Neuronal stem cell (in vitro differentiated cells): ENCODE results near the gene P2RY4.
"Not testable (repeated sequence)": the region's sequence is repeated elsewhere in the genome, so short reads cannot be mapped to it uniquely, and the experiment has no call there.

Experiments
- DNase-seq: peaks from one replicate; pipeline ENCODE4 v3.0.0-alpha.2; 2013; ENCODE audit warnings: low spot score
- H2AFZ ChIP-seq: one replicate; pipeline ENCODE4 v1.6.1; 2013; ENCODE audit warnings: mild to moderate bottlenecking, low read length, inconsistent platforms
- H2AK5ac ChIP-seq: 2 replicates; pipeline ENCODE4 v1.6.1; 2013; ENCODE audit warnings: low read depth, mild to moderate bottlenecking, inconsistent platforms, low read length, moderate library complexity, mixed read lengths
- H2BK120ac ChIP-seq: 2 replicates; pipeline ENCODE4 v1.6.1; 2013; ENCODE audit warnings: low read depth, mild to moderate bottlenecking, inconsistent platforms, low read length, moderate library complexity, mixed read lengths
- H2BK12ac ChIP-seq: one replicate; pipeline ENCODE4 v1.6.1; 2013; ENCODE audit warnings: low read length, inconsistent platforms
- H2BK15ac ChIP-seq: 2 replicates; pipeline ENCODE4 v1.6.1; 2013; ENCODE audit warnings: mild to moderate bottlenecking, low read length, inconsistent platforms, mixed read lengths
- H2BK5ac ChIP-seq: one replicate; pipeline ENCODE4 v1.6.1; 2013; ENCODE audit warnings: inconsistent platforms, mild to moderate bottlenecking, low read length, moderate library complexity
- H3K14ac ChIP-seq: one replicate; pipeline ENCODE4 v1.6.1; 2013; ENCODE audit warnings: low read length, inconsistent platforms
- H3K18ac ChIP-seq: 2 replicates; pipeline ENCODE4 v1.6.1; 2013; ENCODE audit warnings: low read length, inconsistent platforms
- H3K23ac ChIP-seq: 2 replicates; pipeline ENCODE4 v1.6.1; 2013; ENCODE audit warnings: low read depth, mild to moderate bottlenecking, mixed read lengths, low read length, inconsistent platforms; ENCODE audit not compliant: poor library complexity
- H3K27ac ChIP-seq: replicated peaks from 3 replicates; pipeline ENCODE4 v1.5.1; 2013; ENCODE audit warnings: low read length, inconsistent platforms
- H3K27me3 ChIP-seq, 3 experiments: 2 replicates each; pipeline ENCODE4 v1.6.1; 2013; ENCODE audit warnings: low read length in 3 of 3, mild to moderate bottlenecking in 2 of 3, inconsistent platforms in 1 of 3, low read depth in 1 of 3, mixed read lengths in 1 of 3, moderate library complexity in 1 of 3; ENCODE audit not compliant: control insufficient read depth in 3 of 3, insufficient read depth in 3 of 3
- H3K36me3 ChIP-seq, 2 donors: replicated peaks in 1 of 2; 2 replicates each; pipeline ENCODE4 v1.6.1; 2013; ENCODE audit warnings: low read length in 2 of 2; ENCODE audit not compliant: control insufficient read depth in 2 of 2, insufficient read depth in 2 of 2
- H3K4ac ChIP-seq: 2 replicates; pipeline ENCODE4 v1.6.1; 2013; ENCODE audit warnings: inconsistent platforms, mild to moderate bottlenecking, low read length, moderate library complexity
- H3K4me1 ChIP-seq, 2 donors: 1 replicate in 1 of 2; 2 replicates in 1 of 2; pipeline ENCODE4 v1.6.1; 2013; ENCODE audit warnings: low read length in 2 of 2, low read depth in 1 of 2; ENCODE audit not compliant: control insufficient read depth in 2 of 2, insufficient read depth in 1 of 2
- H3K4me2 ChIP-seq: one replicate; pipeline ENCODE4 v1.6.1; 2013; ENCODE audit warnings: mild to moderate bottlenecking, low read length, inconsistent platforms; ENCODE audit not compliant: insufficient read depth, poor library complexity, severe bottlenecking
- H3K4me3 ChIP-seq, 2 donors: 2 replicates each; pipeline ENCODE4 v1.5.1; 2013; ENCODE audit warnings: low read length in 2 of 2, mild to moderate bottlenecking in 2 of 2, inconsistent platforms in 1 of 2, moderate library complexity in 1 of 2
- H3K79me1 ChIP-seq: one replicate; pipeline ENCODE4 v1.6.1; 2013; ENCODE audit warnings: low read depth, mild to moderate bottlenecking, inconsistent platforms, low read length, moderate library complexity
- H3K9ac ChIP-seq: one replicate; pipeline ENCODE4 v1.6.1; 2013; ENCODE audit warnings: mild to moderate bottlenecking, low read depth, low read length, inconsistent platforms; ENCODE audit not compliant: poor library complexity
- H3K9me3 ChIP-seq, 2 donors: replicated peaks in 1 of 2; 2 replicates each; pipeline versions ENCODE3 to v1.6.1; 2013; ENCODE audit warnings: low read length in 2 of 2, mild to moderate bottlenecking in 2 of 2, inconsistent platforms in 1 of 2, low read depth in 1 of 2, mixed read lengths in 1 of 2, moderate library complexity in 1 of 2; ENCODE audit not compliant: control insufficient read depth in 2 of 2, insufficient read depth in 1 of 2
- H4K8ac ChIP-seq: one replicate; pipeline ENCODE4 v1.6.1; 2013; ENCODE audit warnings: low read depth, mild to moderate bottlenecking, inconsistent platforms, low read length, moderate library complexity
- H4K91ac ChIP-seq: one replicate; pipeline ENCODE4 v1.6.1; 2013; ENCODE audit warnings: low read length, low read depth, mild to moderate bottlenecking, inconsistent platforms; ENCODE audit not compliant: poor library complexity
- WGBS, 2 donors: extraction: QIAGEN DNeasy Blood & Tissue Kit; methylation state at CpG; one replicate each; pipeline ENCODE4 v1.1.7; 2013; ENCODE audit warnings: missing lambda C conversion rate in 2 of 2, mixed read lengths in 1 of 2; ENCODE audit not compliant: insufficient read length in 2 of 2, insufficient replicate concordance in 1 of 2; ENCODE audit errors: extremely low coverage in 2 of 2; 5-methylcytosine and 5-hydroxymethylcytosine counted together

The P2RY4 gene

GRCh38 chrX:70280573-70280972 is 20.6 kb upstream of the P2RY4 start:
- Histone ChIP-seq H3K27ac (no peak overlapping the region), H2BK12ac (no peak overlapping the region), H3K9ac (no peak overlapping the region), H2AK5ac (no peak overlapping the region), H2BK120ac (no peak overlapping the region), H2BK5ac (no peak overlapping the region), H3K4ac (no peak overlapping the region), H4K91ac (no peak overlapping the region), H2BK15ac (no peak overlapping the region), H3K14ac (no peak overlapping the region), H3K27me3 (peaks cover 0 to 3% (median 0%) of the 10 kb centered on the region in 3 experiments), H3K79me1 (no peaks in the 10 kb centered on the region), H3K4me2 (no peak overlapping the region), H3K23ac (no peak overlapping the region), H4K8ac (no peak overlapping the region), H3K9me3 (no peaks in the 10 kb centered on the region), H3K36me3 (peaks cover 0 to 3% of the 10 kb centered on the region in 2 donors), H3K18ac (no peak overlapping the region), H2AFZ (no peak overlapping the region), H3K4me1 (no peaks in the 10 kb centered on the region), H3K4me3 (no peak overlapping the region)
- DNase-seq: no peak
- WGBS, 2 donors: no CpG with 5 or more reads among the region's 3 CpGs

GRCh38 chrX:70279081-70279480 is 19.1 kb upstream of the P2RY4 start:
- WGBS, 2 donors: no CpG with 5 or more reads among the region's 3 CpGs
- H3K9ac ChIP-seq: no peak overlapping the region
- no peak overlapping the region for H4K91ac ChIP-seq
- no peak overlapping the region for H2BK15ac ChIP-seq
- H3K79me1 ChIP-seq: no peaks in the 10 kb centered on the region
- no peak overlapping the region for H2AK5ac ChIP-seq
- H2AFZ ChIP-seq: no peak overlapping the region
- H3K4me1 ChIP-seq: no peaks in the 10 kb centered on the region
- H3K27me3 ChIP-seq: no peaks in the 10 kb centered on the region
- no peaks in the 10 kb centered on the region for H3K36me3 ChIP-seq
- no peak overlapping the region for H2BK5ac ChIP-seq
- no peak overlapping the region for H3K4me3 ChIP-seq
- no peaks in the 10 kb centered on the region for H3K9me3 ChIP-seq
- H4K8ac ChIP-seq: no peak overlapping the region
- H3K18ac ChIP-seq: no peak overlapping the region
- H3K27ac ChIP-seq: no peak overlapping the region
- H3K14ac ChIP-seq: no peak overlapping the region
- no peak overlapping the region for H2BK12ac ChIP-seq
- no peak for DNase-seq
- H3K4me2 ChIP-seq: no peak overlapping the region
- no peak overlapping the region for H2BK120ac ChIP-seq
- H3K23ac ChIP-seq: no peak overlapping the region
- H3K4ac ChIP-seq: no peak overlapping the region

- not testable (repeated sequence) for DNase-seq
- no CpG with 5 or more reads among the region's 7 CpGs for WGBS, 2 donors
These were observed 14.0 kb upstream of the P2RY4 start for GRCh38 chrX:70274029-70274428.

GRCh38 chrX:70268034-70268433 is 8.0 kb upstream of the P2RY4 start, which contains the start of gene ARR3:
Gene ARR3 (plus strand): TSS chrX:70268334. CDS start chrX:70269386, 1,052 bp downstream.
- H2BK120ac ChIP-seq: no peak within 1 kb of the TSS
- no peak within 1 kb of the TSS for H3K18ac ChIP-seq
- no peak within 1 kb of the TSS for H3K14ac ChIP-seq
- no peak within 1 kb of the TSS for H3K23ac ChIP-seq
- no peak within 1 kb of the TSS for H2BK12ac ChIP-seq
- no peaks in the 10 kb centered on the region for H3K4me1 ChIP-seq
- H2BK15ac ChIP-seq: no peak within 1 kb of the TSS
- no peak within 1 kb of the TSS for H4K91ac ChIP-seq
- no peak within 1 kb of the TSS for H3K4ac ChIP-seq
- no peak within 1 kb of the TSS for H4K8ac ChIP-seq
- no peaks in the 10 kb centered on the region for H3K27me3 ChIP-seq
- no peak within 1 kb of the TSS for H2AK5ac ChIP-seq
- no peaks in the 10 kb centered on the region for H3K9me3 ChIP-seq
- no peak within 1 kb of the TSS for H3K4me2 ChIP-seq
- DNase-seq: no peak
- no peaks in the 10 kb centered on the region for H3K36me3 ChIP-seq
- H2BK5ac ChIP-seq: no peak within 1 kb of the TSS
- no peak within 1 kb of the TSS for H2AFZ ChIP-seq
- H3K79me1 ChIP-seq: no peaks in the 10 kb centered on the region
- H3K9ac ChIP-seq: no peak within 1 kb of the TSS
- no peak within 1 kb of the TSS for H3K4me3 ChIP-seq
- H3K27ac ChIP-seq: no peak within 1 kb of the TSS

More at GRCh38 chrX:70274029-70274428, 14.0 kb upstream of the P2RY4 start:
- not testable (repeated sequence) for H2BK5ac ChIP-seq, H3K23ac ChIP-seq, H3K4me2 ChIP-seq, H3K4me1 ChIP-seq, H2AFZ ChIP-seq, H4K8ac ChIP-seq, H3K27ac ChIP-seq, H4K91ac ChIP-seq, H3K9me3 ChIP-seq, H2BK120ac ChIP-seq, H3K14ac ChIP-seq, H3K4ac ChIP-seq, H3K36me3 ChIP-seq, H2BK12ac ChIP-seq, H2BK15ac ChIP-seq, H2AK5ac ChIP-seq, H3K79me1 ChIP-seq, H3K4me3 ChIP-seq, H3K18ac ChIP-seq, H3K27me3 ChIP-seq, H3K9ac ChIP-seq
